Measurements from ENCODE around the gene IL1R1. TPM values are rescaled to one million over a fixed set of nuclear protein-coding genes. Genes with fewer than 3 reads are reported as not detected.

The IL1R1 gene
- total and polyA plus RNA-seq, 2 of the 4 experiments (the other 2 are of a cell fraction), result 6.5 to 13.8 TPM

DNA sequence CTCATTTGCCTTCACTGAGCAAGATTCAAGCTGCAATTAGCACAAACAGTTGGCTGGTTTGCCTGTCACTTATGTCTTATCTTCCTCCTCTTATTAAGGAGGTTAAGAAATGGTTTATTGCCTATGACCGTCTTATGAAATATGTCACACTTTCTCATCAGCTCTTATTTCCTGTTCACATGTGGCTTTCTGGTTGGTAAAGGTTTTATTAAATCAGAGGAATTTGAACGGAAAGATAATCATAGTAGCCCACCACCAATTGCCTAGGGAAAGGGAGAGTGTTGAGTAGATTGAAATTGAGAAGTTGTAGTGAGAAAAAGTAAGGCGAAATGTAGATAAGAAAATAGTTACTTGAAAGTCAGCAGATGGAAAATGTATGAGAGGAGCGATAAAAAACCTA is 4.2 kb upstream of the IL1R1 start:
- CTCF ChIA-PET, result no interaction called here
- H3K9ac ChIP-seq (ENCODE audit: low read depth, low read length), result no peak overlapping the region
- no peak overlapping the region for H2AK9ac ChIP-seq (replicated peaks; ENCODE audit: low read depth, low read length, poor library complexity)
- H4K5ac ChIP-seq (ENCODE audit: low read depth, low read length), result no peak overlapping the region
- no peak overlapping the region for H3K18ac ChIP-seq (ENCODE audit: low read depth, low read length)
- no peak overlapping the region for H2AFZ ChIP-seq (replicated peaks; ENCODE audit: low read length, poor library complexity)
- H2BK15ac ChIP-seq (ENCODE audit: low read depth, low read length), result no peak overlapping the region
- H2BK120ac ChIP-seq (ENCODE audit: low read depth, low read length), result no peak overlapping the region
- peaks cover 6 to 24% of the 10 kb centered on the region in 2 experiments; a peak in 3 of 4 replicates for H3K79me1 ChIP-seq (ENCODE audit: low read depth in 1 of 2, low read length in 2 of 2)
- H3K9me1 ChIP-seq (ENCODE audit: insufficient read depth, low read length), result peaks cover 17% of the 10 kb centered on the region
- no peaks in the 10 kb centered on the region for H4K20me1 ChIP-seq (ENCODE audit: insufficient read depth, low read length)
- H3K4me1 ChIP-seq (ENCODE audit: control insufficient read depth, insufficient read depth, low read length), result peaks cover 18% of the 10 kb centered on the region
- in situ Hi-C loops (cut with MboI; ENCODE audit: low sequenced_read_pairs), result no loop called here
- no peak overlapping the region for H3K14ac ChIP-seq (replicated peaks; ENCODE audit: low read depth, low read length)
- H3K56ac ChIP-seq (ENCODE audit: extremely low read depth, insufficient read depth, low read length), result no peak overlapping the region
- no peak for DNase-seq
- intact Hi-C loops (cut with micrococcal nuclease), result no loop called here
- H4K91ac ChIP-seq (ENCODE audit: insufficient read depth, low read depth, low read length), result no peak overlapping the region
- BruUV-seq (replicated peaks), result no TSS peak
- H3K4me2 ChIP-seq (ENCODE audit: low read depth, low read length), result no peak overlapping the region
- no peaks in the 10 kb centered on the region for H3K27me3 ChIP-seq (ENCODE audit: control insufficient read depth, insufficient read depth, low read length)
- no peak overlapping the region for H2BK5ac ChIP-seq (ENCODE audit: low read depth, low read length, poor library complexity, severe bottlenecking)
- H3K23ac ChIP-seq (ENCODE audit: low read depth, low read length), result no peak overlapping the region
- no peaks in the 10 kb centered on the region for H3K36me3 ChIP-seq (ENCODE audit: control insufficient read depth, insufficient read depth, low read length)
- WGBS, 2 experiments (ENCODE audit: extremely low coverage in 2 of 2, insufficient read length in 1 of 2), result 75 to 100% methylated on average over 1 to 2 of the region's 4 CpGs
- dilution Hi-C loops (cut with HindIII; ENCODE audit: low sequenced_read_pairs, unreplicated experiment), result no loop called here
- no peak overlapping the region for H3K27ac ChIP-seq (ENCODE audit: insufficient read depth, low read length)
- POLR2A ChIA-PET (ENCODE audit: unreplicated experiment), result no interaction called here
- no peak overlapping the region for H3K4me3 ChIP-seq (ENCODE audit: insufficient read depth, low read depth, low read length)
- no peaks in the 10 kb centered on the region for H3K9me3 ChIP-seq (ENCODE audit: control insufficient read depth, insufficient read depth, low read length)
- no peak overlapping the region for H3K4ac ChIP-seq (ENCODE audit: low read depth, low read length)
- no peak for TF ChIP-seq MAZ (IDR thresholded peaks at IDR 0.05; ENCODE audit: borderline replicate concordance, low read depth, low read length)
- no peak for TF ChIP-seq RCOR1 (IDR thresholded peaks at IDR 0.05; ENCODE audit: insufficient replicate concordance, low read length)
- TF ChIP-seq, protein P1, sequence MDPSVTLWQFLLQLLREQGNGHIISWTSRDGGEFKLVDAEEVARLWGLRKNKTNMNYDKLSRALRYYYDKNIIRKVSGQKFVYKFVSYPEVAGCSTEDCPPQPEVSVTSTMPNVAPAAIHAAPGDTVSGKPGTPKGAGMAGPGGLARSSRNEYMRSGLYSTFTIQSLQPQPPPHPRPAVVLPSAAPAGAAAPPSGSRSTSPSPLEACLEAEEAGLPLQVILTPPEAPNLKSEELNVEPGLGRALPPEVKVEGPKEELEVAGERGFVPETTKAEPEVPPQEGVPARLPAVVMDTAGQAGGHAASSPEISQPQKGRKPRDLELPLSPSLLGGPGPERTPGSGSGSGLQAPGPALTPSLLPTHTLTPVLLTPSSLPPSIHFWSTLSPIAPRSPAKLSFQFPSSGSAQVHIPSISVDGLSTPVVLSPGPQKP (IDR thresholded peaks at IDR 0.05; ENCODE audit: borderline replicate concordance, low read depth, low read length), result no peak
- no peak for TF ChIP-seq MAFK (IDR thresholded peaks at IDR 0.05; ENCODE audit: low read depth, low read length)
- no peak for TF ChIP-seq CHD1 (IDR thresholded peaks at IDR 0.05; ENCODE audit: low read depth, low read length)
- TF ChIP-seq, protein P2, sequence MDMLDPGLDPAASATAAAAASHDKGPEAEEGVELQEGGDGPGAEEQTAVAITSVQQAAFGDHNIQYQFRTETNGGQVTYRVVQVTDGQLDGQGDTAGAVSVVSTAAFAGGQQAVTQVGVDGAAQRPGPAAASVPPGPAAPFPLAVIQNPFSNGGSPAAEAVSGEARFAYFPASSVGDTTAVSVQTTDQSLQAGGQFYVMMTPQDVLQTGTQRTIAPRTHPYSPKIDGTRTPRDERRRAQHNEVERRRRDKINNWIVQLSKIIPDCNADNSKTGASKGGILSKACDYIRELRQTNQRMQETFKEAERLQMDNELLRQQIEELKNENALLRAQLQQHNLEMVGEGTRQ (IDR thresholded peaks at IDR 0.05; ENCODE audit: low read depth, low read length), result no peak
- no peak for TF ChIP-seq POLR2A (IDR thresholded peaks at IDR 0.05; ENCODE audit: low read depth, low read length)
- no peak for TF ChIP-seq SMC3 (IDR thresholded peaks at IDR 0.05; ENCODE audit: low read depth, low read length)
- TF ChIP-seq, protein P3, sequence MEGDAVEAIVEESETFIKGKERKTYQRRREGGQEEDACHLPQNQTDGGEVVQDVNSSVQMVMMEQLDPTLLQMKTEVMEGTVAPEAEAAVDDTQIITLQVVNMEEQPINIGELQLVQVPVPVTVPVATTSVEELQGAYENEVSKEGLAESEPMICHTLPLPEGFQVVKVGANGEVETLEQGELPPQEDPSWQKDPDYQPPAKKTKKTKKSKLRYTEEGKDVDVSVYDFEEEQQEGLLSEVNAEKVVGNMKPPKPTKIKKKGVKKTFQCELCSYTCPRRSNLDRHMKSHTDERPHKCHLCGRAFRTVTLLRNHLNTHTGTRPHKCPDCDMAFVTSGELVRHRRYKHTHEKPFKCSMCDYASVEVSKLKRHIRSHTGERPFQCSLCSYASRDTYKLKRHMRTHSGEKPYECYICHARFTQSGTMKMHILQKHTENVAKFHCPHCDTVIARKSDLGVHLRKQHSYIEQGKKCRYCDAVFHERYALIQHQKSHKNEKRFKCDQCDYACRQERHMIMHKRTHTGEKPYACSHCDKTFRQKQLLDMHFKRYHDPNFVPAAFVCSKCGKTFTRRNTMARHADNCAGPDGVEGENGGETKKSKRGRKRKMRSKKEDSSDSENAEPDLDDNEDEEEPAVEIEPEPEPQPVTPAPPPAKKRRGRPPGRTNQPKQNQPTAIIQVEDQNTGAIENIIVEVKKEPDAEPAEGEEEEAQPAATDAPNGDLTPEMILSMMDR (conservative IDR thresholded peaks at IDR 0.05; ENCODE audit: low read depth, low read length), result no peak
- TF ChIP-seq RAD21 (IDR thresholded peaks at IDR 0.05; ENCODE audit: low read length), result no peak
- TF ChIP-seq CEBPB (IDR thresholded peaks at IDR 0.05; ENCODE audit: low read depth, low read length), result no peak
- no peak for TF ChIP-seq NFE2L2 (IDR thresholded peaks at IDR 0.05; ENCODE audit: low read depth, low read length)
- TF ChIP-seq FOS (IDR thresholded peaks at IDR 0.05; ENCODE audit: low read depth, low read length), result no peak
- no peak for TF ChIP-seq MXI1 (IDR thresholded peaks at IDR 0.05; ENCODE audit: borderline replicate concordance, low read depth, low read length)
- TF ChIP-seq BHLHE40 (IDR thresholded peaks at IDR 0.05; ENCODE audit: low read depth, low read length), result no peak
- no peak for ATAC-seq (ENCODE audit: low read depth)
- no peak overlapping the region for H2BK20ac ChIP-seq (ENCODE audit: low read depth, low read length)
- H4K8ac ChIP-seq (ENCODE audit: low read depth in 2 of 2, low read length in 2 of 2), result no peak overlapping the region
- H2AK5ac ChIP-seq (ENCODE audit: low read depth, low read length), result no peak overlapping the region

Data from IMR-90 (cell line).